IPS-NIHi7 (cell line): ENCODE results near the gene APBB1IP.
"Not testable (repeated sequence)": the region's sequence is repeated elsewhere in the genome, so short reads cannot be mapped to it uniquely, and the experiment has no call there.

Experiments
- DNase-seq: peaks from one replicate; pipeline ENCODE4 v3.0.0; 2012; ENCODE audit warnings: mixed read lengths; ENCODE audit errors: extremely low spot score

APBB1IP gene

DNA sequence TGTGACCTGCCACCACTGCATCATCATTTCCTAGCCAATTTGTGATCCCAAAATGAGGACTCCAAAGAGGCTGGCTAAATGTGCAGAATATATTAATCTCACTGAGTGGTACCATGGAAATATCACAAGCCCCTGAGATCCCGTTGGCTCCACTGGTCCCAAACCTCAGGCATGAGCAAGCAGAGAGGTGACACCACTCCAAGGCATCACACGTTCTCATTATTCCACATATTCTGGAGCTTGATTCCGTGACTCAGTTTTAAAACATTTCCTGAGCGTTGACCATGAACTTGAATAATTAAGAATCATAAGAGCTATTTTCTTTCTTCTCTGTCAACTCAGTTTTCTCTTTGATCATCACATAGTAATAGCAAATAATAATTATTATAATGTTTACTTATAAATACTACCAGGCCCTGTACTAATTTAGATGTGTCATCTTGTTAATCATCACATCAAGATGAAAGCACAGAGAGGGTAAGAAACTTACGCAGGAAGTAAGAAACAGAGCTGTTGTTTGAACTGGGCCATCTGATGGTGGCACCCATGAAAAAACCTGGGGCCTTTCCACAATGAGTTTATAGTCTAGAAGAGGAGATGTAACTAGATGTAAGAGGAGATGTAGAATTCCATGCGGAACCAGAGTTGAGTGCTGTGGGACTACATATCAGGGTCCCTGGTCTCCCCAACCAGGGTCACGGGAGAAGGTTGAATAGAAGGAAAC lies 3.5 kb downstream of the APBB1IP start:
- no peak for DNase-seq

DNA sequence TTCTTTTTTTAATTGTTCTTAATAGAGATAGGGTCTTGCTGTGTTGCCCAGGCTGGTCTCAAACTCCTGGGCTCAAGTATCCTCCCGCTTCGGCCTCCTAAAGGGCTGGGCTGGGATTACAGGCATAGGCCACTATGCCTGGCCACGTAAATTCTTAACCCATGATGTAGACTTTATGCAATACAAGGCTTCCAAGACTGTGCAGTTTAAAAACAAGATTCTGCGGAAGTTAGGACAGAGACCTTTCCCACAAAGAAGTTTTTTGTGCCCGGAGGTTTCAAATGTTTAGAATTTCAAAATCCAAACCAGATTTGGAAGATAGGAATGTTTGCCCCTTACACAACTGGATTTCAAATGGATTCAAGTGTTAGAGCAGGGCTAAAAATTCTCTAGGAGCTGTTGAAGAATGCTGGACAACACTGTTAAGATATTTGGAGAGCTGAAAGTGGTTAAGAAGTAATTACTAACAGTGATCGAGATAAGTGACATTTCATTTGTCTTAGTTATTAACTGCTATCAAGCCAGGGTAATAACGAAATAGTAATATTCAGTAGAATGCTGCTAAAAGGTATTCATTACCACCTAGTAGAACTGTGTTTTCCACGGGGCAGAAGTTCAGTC lies 7.4 kb downstream of the APBB1IP start:
- DNase-seq = no peak

- no peak for DNase-seq
Observed at GRCh38 chr10:26446258-26446657, 8.1 kb downstream of the APBB1IP start.

GRCh38 chr10:26448292-26448691 lies 10.2 kb downstream of the APBB1IP start:
- DNase-seq = no peak

DNA sequence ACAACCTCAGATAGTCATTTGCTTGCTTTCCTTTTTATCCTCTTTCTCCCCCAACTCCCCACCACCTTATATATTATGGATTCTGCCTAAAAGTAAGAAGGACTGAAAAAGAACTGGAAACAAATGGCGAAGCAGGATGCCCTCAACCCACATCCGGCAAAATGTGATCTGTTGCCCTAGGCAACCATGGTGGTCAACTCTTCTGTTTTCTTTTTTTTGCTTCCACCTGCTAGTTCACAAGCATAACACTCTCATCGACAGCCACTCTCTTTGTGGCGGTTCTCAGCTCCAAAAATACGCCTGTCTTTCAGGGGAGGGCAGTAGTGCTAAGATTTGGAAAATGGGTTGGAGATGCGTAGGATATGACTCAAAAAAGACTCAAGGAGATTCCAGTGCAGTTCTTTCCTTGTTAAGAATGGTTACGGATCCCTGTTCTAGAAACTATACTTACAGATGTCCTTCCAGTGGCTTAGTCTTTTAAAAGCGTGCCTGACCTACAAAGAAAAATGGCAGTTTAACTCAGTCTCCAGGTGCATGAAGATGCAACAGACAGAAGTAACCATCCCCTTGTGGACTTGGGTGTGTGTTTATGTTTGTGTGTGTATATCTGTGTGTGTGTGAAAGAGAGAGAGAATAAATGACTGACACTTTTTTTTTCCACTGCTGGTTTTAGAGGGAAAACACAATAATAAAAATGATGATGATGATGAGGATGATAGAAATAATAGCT lies 10.7 kb downstream of the APBB1IP start:
- DNase-seq = no peak

DNA sequence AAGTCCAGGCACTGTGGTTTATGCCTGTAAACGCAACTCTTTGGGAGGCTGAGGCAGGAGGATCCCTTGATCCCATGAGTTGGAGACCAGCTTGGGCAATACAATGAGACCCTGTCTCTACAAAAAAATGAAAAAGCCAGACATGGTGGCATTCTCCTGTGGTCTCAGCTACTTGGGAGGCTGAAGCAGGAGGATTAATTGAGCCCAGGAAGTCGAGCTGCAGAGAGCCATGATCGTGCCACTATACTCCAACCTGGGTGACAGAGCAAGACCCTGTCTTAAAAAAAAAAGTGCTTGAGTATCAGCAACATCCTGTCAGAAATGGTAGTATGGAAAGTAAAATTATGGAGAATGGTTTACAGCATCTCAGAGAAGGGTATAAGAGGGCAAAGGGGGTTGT lies 11.6 kb downstream of the APBB1IP start:
- DNase-seq = no peak

GRCh38 chr10:26451903-26452302 lies 13.8 kb downstream of the APBB1IP start:
- no peak for DNase-seq

DNA sequence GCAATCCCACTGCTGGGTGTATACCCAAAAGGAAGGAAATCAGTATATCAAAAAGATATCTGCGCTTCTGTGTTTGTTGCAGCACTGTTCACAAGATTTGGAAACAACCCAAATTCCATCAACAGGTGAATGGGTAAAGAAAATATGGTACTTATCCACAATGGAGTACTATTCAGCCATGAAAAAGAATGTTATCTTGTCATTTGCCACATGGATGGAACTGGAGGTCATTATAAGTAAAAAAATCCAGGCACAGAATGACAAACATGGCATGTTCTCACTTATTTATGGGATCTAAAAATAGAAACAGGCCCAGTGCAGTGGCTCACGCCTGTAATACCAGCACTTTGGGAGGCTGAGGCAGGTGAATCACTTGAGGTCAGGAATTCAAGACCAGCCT lies 15.7 kb downstream of the APBB1IP start:
- DNase-seq = no peak

DNA sequence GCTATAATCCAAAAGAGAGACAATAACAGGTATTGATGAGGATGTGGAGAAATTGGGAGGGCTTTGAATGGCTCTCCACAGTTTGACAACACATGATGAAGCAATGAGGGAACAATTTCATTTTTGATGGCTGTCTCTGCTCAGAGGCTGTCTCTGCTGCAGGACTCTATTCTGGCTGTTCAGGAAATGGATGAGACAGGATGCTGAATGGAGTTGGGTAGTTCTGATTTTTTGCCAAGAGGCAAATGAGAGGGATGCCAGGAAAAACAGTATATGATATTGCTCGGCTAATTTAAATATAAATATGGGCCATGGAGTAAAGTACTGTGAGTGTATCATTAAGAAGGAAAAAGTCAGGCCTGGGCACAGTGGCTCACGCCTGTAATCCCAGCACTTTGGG lies 16.8 kb downstream of the APBB1IP start:
- no peak for DNase-seq

DNA sequence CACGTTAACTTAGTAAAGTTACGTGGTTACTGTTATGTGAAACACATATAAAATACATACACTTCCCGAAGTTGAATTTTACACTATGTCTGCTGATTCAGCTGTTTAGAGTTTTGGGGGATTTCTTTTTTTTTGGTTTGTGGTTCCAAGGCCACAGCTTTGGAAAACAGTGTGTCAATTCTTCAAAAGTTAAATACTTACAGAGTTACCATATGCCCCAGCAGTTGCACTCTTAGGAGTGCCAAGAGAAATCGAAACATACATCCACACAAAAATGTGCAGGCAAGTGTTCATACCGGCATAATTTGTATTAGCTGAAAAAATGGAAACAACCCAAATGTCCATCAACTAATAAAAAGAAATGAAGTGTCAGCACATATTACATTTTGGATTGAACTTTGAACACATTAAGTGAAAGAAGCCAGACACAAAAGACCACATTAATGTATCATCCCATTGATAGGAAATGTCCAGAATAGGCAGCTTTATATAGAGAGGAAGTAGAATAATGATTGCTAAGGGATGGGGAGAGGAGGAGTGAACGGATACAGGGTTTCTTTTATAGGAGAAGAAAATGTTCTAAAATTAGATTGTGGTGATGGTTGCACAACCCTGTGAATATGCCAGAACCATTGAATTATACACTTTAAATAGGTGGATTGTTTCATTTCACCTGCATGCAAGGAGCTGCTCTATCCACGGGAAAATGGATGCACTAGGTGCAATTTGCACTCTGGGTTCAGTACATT lies 17.6 kb downstream of the APBB1IP start:
- no peak for DNase-seq

GRCh38 chr10:26457088-26457487 lies 18.9 kb downstream of the APBB1IP start:
- DNase-seq = no peak

DNA sequence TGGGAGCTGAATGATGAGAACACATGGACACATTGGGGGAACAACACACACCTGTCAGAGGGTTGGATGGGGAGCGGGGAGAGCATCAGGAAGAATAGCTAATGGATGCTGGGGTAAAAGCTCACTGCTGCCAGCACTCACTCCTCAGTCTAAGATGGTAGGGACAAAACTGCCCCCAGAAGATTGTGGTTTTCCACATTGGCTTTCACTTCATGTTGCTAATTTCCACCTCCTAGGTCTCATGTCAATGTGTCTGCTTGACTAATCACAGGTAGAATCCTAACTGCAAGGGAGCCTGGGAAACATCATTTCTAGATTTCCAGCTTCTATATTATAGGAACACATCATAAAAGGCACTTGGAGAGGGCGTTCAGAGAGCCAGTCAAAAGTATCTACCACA lies 22.6 kb downstream of the APBB1IP start:
- no peak for DNase-seq

DNA sequence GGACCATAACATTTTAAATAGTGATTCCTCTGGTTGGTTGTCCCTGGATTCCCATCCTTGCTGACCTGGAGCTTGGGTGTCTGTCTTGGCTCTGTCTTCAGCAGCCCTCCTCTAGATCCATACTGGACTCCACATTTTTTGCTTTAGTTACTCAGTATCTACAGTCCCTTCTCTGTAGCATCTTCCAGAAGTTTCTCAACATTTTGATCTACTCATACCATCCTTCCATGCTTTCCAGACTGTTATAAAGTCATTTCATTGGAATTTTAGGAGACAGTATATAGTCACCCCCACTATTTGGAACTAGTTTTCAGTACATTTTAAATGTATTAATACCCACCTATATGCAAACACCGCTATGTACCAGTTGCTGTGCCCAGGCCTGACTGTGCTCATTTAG lies 25.8 kb downstream of the APBB1IP start:
- DNase-seq = no peak

GRCh38 chr10:26464632-26465280 lies 26.6 kb downstream of the APBB1IP start:
- no peak for DNase-seq

- DNase-seq = not testable (repeated sequence)
Observed at GRCh38 chr10:26466531-26466930, 28.4 kb downstream of the APBB1IP start.

DNA sequence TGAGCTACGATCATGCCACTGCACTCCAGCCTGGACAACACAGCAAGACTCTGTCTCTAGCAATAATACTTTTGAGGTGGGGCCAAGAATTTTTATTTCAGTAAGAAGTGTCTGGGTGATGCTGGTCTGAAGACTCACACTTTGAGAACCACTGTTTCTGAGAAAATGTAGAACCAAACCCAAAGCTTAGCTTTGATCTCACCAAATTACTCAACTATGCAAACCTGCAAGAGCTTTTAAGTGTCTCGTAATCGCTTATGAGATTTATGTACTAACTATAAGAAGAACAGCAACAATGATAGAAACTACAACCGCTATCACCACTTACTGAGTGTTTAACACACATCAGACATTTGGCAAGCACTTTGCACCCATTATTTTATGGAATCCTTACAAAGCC lies 29.5 kb downstream of the APBB1IP start:
- DNase-seq = no peak

GRCh38 chr10:26468291-26468690 lies 30.1 kb downstream of the APBB1IP start:
- DNase-seq = no peak

GRCh38 chr10:26468700-26469099 lies 30.6 kb downstream of the APBB1IP start:
- DNase-seq = no peak

- no peak for DNase-seq
Observed at GRCh38 chr10:26472492-26472778, 34.3 kb downstream of the APBB1IP start.

- DNase-seq = no peak
Observed at GRCh38 chr10:26474026-26474425, 35.9 kb downstream of the APBB1IP start.

- not testable (repeated sequence) for DNase-seq
Observed at GRCh38 chr10:26474845-26475244, 36.7 kb downstream of the APBB1IP start.

DNA sequence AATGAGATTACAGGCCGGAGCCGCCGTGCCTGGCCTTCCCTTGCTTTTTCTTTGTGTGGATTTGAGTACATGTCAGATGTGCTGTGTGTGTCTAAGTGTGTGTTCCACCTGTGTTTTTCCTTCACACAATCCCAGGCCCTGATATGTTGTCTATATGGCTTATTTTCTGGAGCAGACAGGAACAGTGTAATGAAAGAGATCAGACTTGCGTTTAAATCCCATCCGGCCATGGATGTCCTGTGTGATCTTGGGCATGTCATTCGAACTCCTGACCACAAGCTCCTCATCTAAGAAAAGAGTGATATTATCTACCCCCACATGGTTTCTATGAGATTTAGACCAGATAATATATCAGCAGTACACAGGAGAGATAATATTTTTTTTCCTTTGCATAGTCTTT lies 37.2 kb downstream of the APBB1IP start:
- no peak for DNase-seq
